ENCODE data around the gene FOXF1.
A peak's percentile ranks its signal among the peaks of the same experiment; 100 is the strongest.

FOXF1 gene

GRCh38 chr16:86555704-86556075 is 45.4 kb downstream of the FOXF1 start:
- peaks cover 10% of the 10 kb centered on the region for H3K36me3 ChIP-seq (ENCODE audit: insufficient read depth, low read length)
- peak overlapping the region; percentile 82 for H2AFZ ChIP-seq (ENCODE audit: low read depth, low read length)
- H3K4me2 ChIP-seq (ENCODE audit: insufficient read depth, low read length) = peak overlapping the region; percentile 84
- peaks cover 11% of the 10 kb centered on the region for H3K79me2 ChIP-seq (ENCODE audit: insufficient read depth, low read length)
- no peaks in the 10 kb centered on the region for H4K20me1 ChIP-seq (ENCODE audit: insufficient read depth, low read length)
- peak overlapping the region; percentile 74 for H3K27ac ChIP-seq (ENCODE audit: low read length)
- H3K4me1 ChIP-seq (ENCODE audit: insufficient read depth, low read length) = peaks cover 29% of the 10 kb centered on the region
- peak overlapping the region; percentile 82 for H3K9ac ChIP-seq (ENCODE audit: low read depth, low read length)
- ATAC-seq (ENCODE audit: insufficient read depth, low read depth) = no peak
- peak overlapping the region; percentile 48 to 84 for H3K4me3 ChIP-seq (ENCODE audit: low read depth in 1 of 2, low read length in 2 of 2)
- DNase-seq = no peak
- H3K9me3 ChIP-seq (ENCODE audit: insufficient read depth, low read length, severe bottlenecking) = no peaks in the 10 kb centered on the region
- TF ChIP-seq, protein P1, sequence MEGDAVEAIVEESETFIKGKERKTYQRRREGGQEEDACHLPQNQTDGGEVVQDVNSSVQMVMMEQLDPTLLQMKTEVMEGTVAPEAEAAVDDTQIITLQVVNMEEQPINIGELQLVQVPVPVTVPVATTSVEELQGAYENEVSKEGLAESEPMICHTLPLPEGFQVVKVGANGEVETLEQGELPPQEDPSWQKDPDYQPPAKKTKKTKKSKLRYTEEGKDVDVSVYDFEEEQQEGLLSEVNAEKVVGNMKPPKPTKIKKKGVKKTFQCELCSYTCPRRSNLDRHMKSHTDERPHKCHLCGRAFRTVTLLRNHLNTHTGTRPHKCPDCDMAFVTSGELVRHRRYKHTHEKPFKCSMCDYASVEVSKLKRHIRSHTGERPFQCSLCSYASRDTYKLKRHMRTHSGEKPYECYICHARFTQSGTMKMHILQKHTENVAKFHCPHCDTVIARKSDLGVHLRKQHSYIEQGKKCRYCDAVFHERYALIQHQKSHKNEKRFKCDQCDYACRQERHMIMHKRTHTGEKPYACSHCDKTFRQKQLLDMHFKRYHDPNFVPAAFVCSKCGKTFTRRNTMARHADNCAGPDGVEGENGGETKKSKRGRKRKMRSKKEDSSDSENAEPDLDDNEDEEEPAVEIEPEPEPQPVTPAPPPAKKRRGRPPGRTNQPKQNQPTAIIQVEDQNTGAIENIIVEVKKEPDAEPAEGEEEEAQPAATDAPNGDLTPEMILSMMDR (IDR thresholded peaks at IDR 0.05; ENCODE audit: borderline replicate concordance, extremely low read depth, low read length, poor library complexity, severe bottlenecking) = no peak
- no peak for TF ChIP-seq EZH2 (IDR thresholded peaks at IDR 0.05; ENCODE audit: borderline replicate concordance, low read depth, low read length, severe bottlenecking)
- H3K27me3 ChIP-seq (ENCODE audit: insufficient read depth, low read length, poor library complexity) = no peaks in the 10 kb centered on the region

DNA sequence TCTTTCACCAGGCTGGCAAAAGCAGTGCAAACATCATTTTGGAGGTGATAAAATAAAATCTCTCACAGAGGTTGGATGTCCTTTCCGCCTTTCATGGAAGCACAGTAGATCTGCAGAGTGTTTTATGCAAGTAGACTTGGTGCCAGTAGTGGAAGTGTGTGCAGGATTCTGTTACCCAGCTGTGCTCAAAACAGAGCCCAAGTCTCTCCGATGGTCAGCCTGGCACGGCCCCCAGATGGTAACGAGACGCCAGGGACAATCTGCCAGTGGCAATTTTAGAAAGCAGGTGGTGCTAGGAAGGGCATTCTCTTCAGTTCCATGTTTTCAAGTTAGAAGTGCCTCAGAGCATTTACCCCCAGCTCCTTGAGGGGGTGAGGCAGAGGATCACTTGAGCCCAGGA is 46.2 kb downstream of the FOXF1 start:
- H4K20me1 ChIP-seq (ENCODE audit: insufficient read depth, low read length) = no peaks in the 10 kb centered on the region
- H3K27me3 ChIP-seq (ENCODE audit: insufficient read depth, low read length, poor library complexity) = no peaks in the 10 kb centered on the region
- no peak overlapping the region for H3K4me3 ChIP-seq (ENCODE audit: low read depth in 1 of 2, low read length in 2 of 2)
- TF ChIP-seq, protein P1 (IDR thresholded peaks at IDR 0.05; ENCODE audit: borderline replicate concordance, extremely low read depth, low read length, poor library complexity, severe bottlenecking) = no peak
- no peak for TF ChIP-seq EZH2 (IDR thresholded peaks at IDR 0.05; ENCODE audit: borderline replicate concordance, low read depth, low read length, severe bottlenecking)
- H3K36me3 ChIP-seq (ENCODE audit: insufficient read depth, low read length) = peaks cover 3% of the 10 kb centered on the region
- no peak overlapping the region for H3K9ac ChIP-seq (ENCODE audit: low read depth, low read length)
- H3K4me1 ChIP-seq (ENCODE audit: insufficient read depth, low read length) = peaks cover 29% of the 10 kb centered on the region
- H3K27ac ChIP-seq (ENCODE audit: low read length) = no peak overlapping the region
- H2AFZ ChIP-seq (ENCODE audit: low read depth, low read length) = peak overlapping the region; percentile 20; the same call in 1 of the 2 replicates
- no peaks in the 10 kb centered on the region for H3K9me3 ChIP-seq (ENCODE audit: insufficient read depth, low read length, severe bottlenecking)
- H3K79me2 ChIP-seq (ENCODE audit: insufficient read depth, low read length) = peaks cover 11% of the 10 kb centered on the region
- ATAC-seq (ENCODE audit: insufficient read depth, low read depth) (no peak), DNase-seq (no peak)
- H3K4me2 ChIP-seq (ENCODE audit: insufficient read depth, low read length) = no peak overlapping the region

DNA sequence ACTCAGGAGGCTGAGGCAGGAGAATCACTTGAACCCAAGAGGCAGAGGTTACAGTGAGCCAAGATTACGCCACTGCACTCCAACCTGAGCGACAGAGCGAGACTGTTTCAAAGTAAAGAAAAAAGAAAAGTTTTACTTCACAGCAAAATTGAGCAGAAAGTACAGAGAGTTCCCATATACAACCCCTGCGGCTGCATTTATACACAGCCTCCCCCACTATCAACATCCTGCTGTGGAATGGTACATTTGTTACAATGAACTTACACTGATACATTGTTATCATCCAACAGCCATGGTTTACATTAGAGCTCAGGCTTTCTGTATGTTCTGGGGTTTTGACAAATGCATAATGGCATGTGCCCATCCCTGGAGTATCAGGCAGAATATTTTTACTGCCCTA is 47.3 kb downstream of the FOXF1 start:
- no peaks in the 10 kb centered on the region for H3K27me3 ChIP-seq (ENCODE audit: insufficient read depth, low read length, poor library complexity)
- ATAC-seq (ENCODE audit: insufficient read depth, low read depth) = no peak
- H4K20me1 ChIP-seq (ENCODE audit: insufficient read depth, low read length) = no peaks in the 10 kb centered on the region
- no peak overlapping the region for H3K4me2 ChIP-seq (ENCODE audit: insufficient read depth, low read length)
- no peak overlapping the region for H3K9ac ChIP-seq (ENCODE audit: low read depth, low read length)
- H3K79me2 ChIP-seq (ENCODE audit: insufficient read depth, low read length) = peaks cover 11% of the 10 kb centered on the region
- no peak overlapping the region for H2AFZ ChIP-seq (ENCODE audit: low read depth, low read length)
- H3K9me3 ChIP-seq (ENCODE audit: insufficient read depth, low read length, severe bottlenecking) = no peaks in the 10 kb centered on the region
- no peaks in the 10 kb centered on the region; the same call in 1 of the 2 replicates for H3K36me3 ChIP-seq (ENCODE audit: insufficient read depth, low read length)
- H3K4me1 ChIP-seq (ENCODE audit: insufficient read depth, low read length) = peaks cover 29% of the 10 kb centered on the region
- DNase-seq = no peak
- TF ChIP-seq, protein P1 (IDR thresholded peaks at IDR 0.05; ENCODE audit: borderline replicate concordance, extremely low read depth, low read length, poor library complexity, severe bottlenecking) = no peak
- TF ChIP-seq EZH2 (IDR thresholded peaks at IDR 0.05; ENCODE audit: borderline replicate concordance, low read depth, low read length, severe bottlenecking) = no peak
- no peak overlapping the region for H3K4me3 ChIP-seq (ENCODE audit: low read depth in 1 of 2, low read length in 2 of 2)
- H3K27ac ChIP-seq (ENCODE audit: low read length) = no peak overlapping the region
